Stimulated activated CD8-positive, alpha-beta memory T cell treated with anti-CD3 and anti-CD28 coated beads, Interleukin-4, amount 100 ng/mL, for 48 hours (primary cell): ENCODE data around the gene BLID.

Source experiments
- DNase-seq: peaks from one replicate; pipeline ENCODE4 v3.0.0-alpha.2; 2020

BLID gene

DNA sequence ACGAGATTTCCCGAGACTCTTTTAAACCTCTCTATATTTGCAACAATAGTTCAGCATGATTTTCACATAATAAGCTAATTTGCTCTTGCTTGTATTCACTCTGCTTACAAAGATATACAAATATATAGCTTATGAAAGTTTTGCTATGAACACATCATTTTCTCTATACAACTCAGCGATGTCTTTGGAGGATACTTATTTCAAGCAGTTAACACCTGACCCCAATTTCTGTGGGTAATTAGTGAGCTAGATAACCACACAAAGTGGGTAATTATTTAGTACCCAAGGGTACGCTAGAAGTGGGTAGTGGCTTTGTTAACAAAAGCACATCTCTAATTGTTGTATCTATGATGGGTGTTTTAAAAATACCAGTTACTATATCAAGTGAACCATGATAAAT is 12.3 kb downstream of the BLID start:
- DNase-seq = no peak

GRCh38 chr11:122103321-122103720 is 12.7 kb downstream of the BLID start:
- no peak for DNase-seq

GRCh38 chr11:122102426-122102825 is 13.6 kb downstream of the BLID start:
- no peak for DNase-seq

GRCh38 chr11:122101625-122102291 is 14.3 kb downstream of the BLID start:
- DNase-seq = no peak

DNA sequence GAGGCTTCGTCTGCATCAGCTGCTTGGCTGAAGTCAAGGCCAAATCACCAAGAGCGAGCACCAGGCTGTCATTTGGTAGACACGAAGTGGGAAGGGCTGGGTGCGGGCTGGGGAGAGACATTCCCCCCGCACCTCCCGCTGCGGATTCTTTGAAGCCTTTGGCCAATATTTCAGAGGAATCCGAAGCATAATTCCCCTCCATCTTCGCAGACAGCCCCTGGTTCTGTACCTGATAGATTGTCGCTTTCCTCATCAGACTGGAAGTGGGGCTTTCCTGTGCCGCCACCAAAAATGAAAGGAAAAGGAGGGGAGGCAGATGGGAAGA is 15.3 kb downstream of the BLID start:
- DNase-seq = no peak

DNA sequence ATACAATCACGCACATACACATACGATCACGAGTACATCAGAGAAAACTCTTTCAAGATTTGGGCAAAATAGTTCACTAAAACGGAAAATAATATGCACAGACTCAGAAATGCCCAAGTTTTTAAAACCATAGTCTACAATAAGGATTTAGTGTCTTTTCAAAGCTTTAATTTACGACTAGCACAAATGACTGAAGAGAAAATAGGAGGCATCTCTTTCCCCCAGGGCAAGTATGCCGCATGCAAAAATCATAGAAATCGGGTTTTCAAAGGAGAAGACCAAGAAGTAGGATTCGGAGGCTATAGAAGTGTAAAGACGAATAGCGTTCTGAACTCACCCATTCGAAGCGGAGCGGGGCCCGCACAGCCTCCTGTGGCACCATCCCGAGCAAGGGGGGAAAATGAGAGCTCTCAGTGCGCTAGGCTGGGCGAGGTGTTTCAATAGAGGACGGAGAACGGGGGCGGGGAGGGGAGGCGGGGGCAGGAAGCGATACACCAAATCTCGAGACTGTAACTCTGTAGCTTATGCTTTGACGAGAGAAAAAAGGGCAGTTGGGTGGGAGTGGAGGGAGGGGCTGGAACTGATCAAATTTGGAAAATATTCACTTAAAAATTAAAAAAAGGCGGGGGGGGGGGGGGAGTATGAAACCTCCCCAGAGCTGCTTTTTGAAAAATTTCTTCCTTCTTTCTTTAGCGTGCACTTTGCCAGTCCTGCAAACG is 15.8 kb downstream of the BLID start:
- no peak for DNase-seq

DNA sequence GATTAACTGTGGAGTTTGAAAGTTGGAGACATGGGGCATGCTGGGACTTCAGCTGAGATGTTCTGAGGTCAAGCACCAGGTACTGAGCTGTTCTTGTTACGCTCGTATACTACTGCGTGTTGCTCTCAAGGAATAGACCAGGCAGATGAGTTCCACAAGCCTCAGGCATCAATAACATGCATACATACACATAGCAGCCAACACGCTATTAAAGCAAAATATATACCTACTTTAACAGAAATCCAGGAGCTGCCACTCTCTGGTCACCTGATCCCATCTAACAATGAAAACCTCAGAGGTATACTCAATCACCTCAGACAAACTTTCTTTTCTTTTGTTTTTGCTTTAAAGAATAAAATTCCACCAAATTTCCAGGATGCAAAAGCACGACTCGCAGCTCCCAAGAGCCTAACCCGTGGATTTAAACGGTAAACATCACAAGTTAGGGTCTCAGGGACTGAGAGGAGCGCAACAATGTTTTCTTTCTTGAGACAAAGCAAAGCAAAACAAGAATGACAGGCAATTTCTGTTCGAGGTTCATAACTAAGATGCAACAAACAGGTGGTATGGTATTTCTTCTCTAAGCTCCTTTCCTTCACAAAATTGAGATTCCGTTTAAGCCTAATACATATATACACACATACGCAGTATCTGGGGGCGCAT is 16.5 kb downstream of the BLID start:
- no peak for DNase-seq

DNA sequence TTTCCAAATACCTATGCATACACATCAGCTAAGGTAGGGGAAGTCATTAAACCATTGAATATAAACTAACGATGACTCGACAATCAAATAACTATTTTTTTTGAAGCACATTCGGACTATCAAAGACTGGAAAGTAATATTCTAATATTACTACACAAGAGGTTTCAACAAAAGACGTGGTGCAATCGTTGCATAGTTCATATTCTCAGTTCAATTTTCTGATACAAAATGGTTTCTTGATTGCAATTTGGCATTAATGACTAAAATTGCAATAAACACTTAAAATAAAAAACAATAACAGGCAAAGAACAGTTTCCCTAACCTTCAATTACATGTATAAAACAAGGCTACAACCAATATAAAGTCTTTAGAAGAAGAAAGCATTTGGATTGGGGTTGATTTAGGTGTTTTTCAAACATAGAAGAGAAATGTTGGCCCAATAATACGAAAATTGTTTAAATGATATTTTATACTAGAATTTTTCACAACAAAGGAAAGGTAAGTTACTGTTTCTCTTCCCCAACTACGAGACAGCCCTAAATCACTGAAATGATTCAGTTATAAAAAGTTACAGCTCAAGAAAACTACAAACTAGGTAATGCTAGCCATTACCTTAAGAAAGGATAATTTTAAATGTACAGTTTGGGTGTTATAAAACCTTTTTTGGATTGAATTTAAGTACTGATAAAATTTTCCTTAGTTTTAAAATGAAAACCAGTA is 17.6 kb downstream of the BLID start:
- no peak for DNase-seq

DNA sequence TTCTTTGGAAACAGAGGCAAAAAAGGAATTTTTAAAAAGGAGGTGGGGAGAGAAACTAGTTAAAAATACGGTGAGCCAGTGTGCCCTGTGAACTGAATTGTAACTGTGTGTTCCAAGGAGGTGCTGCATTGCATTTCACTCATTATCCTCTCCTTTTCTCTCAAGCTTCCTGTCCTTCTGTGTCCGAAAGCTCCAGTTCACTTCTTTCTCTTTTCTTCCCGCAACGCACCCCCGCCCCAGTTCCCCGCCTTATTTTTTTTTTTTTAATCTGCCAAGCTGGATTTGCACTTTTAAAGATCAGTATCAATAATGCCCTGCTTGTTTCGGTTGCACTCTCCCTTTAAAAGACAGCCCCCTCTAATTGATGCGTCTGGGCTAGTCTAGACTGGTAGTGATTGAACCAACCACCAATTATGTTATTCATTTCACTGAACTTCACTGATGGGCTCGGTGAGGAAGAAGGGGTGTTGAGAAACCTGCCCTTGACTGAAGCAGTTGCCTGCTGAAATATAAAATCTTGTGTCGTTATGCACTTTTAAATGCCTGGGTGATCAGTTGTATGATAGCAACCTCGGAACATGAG is 18.5 kb downstream of the BLID start:
- DNase-seq = no peak

DNA sequence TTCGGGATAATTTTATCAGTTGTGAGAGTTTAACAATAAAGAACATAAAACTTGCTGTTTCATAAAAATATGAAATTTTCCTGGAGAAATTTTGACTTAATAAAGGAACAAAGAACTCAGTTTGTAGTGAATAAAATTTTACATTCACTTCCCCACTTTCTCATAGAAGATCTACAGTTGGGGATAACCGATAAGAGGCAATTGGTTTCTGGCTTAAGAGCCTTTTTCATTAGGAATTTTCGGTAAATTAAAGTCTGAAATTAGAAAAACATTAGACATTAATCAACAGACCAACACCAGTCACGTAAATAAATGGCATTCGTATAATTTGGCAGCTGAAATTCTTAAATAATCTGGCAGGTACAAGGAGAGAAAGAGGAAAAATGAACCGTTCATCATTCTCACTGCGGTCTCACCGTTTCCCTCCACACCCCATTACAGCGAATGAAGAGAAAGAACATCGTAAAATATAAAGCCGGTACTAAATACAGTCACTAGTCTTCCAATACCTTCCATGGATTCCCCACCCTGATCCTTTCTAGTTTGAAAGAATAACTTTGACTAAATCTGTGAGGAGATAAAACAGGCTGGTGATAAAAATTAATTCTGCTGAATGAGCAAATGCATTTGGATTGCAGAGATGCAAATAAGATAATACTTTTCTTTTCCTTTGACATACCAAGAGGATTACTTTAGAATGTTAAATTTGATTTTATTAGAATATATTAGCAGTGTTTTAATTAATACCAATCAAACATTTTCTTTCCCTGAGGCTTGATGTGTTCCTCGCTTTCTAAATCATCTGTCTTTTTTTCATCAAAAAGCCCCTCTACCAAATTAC is 19.5 kb downstream of the BLID start:
- no peak for DNase-seq

- no peak for DNase-seq
These were observed 20.2 kb downstream of the BLID start for GRCh38 chr11:122095681-122096262.

- no peak for DNase-seq
These were observed 21.2 kb downstream of the BLID start for GRCh38 chr11:122094836-122095235.

DNA sequence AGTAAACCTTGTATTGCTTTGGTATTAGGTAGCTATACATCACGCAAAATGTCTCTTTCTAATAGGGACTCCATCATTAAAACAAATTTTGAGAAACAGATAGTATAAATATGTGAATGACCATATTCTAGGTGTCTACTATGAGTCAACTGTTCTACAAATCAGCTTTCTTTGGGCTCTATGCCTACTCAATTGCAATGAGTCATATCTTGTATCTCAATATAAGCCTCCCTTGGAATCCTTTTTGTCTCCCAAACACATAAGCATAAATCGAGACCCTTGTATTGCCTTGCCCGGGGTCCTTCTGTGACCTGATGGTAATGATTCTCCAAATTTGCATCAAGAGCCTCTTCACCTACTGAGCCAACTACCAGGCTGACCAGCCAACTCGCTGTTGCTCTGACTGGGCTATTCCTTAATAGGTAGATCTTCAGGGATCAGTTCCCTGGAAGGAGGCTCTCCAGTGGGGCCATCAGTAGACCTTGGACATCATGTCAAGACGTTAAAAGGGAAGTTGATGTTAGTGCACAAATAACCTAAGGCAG is 22.2 kb downstream of the BLID start:
- DNase-seq = no peak

DNA sequence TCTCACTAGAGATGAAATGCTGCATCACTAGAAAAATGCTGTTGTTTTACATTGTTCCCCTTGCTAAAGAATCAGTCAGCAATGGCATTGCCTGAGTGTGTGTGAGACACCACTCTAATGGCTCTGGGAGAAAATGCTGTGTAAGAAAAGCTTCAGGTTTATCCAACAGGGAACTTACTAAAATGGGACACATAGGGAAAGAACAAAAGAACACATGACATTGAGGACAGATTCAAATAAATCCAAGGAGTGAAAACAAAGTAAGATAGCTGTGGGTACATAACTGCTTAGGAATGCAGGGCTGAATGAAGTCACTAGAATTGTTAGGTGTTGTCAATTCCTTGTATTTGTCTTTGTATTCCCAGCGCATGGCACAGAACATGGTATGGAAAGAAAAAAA is 24.2 kb downstream of the BLID start:
- no peak for DNase-seq

DNA sequence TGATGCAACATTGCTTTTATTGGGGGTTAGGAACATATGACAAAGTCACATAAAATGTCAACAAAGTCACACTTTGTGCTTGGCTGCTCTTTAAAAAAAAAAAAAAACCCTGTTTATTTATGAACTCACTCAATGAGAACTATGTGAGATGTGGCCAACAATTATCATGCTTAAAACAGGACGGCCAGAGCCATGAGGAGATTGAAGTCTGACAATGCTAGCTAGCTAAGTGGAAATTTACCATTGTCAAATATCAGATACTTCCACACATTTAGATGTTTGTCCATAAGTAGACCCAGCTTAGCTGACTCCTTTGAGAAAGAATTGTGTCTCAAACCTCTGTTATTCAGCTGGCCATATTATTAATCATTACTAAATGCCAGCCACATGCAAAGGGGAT is 26.9 kb downstream of the BLID start:
- no peak for DNase-seq

DNA sequence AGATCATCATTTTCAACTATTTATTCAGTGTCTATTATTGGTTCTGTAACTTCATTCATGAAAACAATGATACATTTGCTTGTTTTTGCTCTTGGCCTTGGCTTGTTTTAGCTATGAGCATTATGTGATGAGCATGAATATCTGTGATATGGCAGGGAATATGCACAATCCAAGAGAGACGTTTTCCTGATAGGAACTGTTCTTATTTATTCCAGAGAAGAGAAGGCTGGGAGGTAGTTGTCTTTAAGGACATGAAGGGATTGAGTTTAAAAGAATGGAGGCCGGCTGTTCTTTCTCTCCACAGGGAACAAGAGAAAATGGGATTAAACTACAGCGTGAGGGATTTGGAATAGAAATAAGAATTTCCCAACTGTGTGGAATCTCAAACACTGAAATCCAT is 30.3 kb downstream of the BLID start:
- DNase-seq = no peak

DNA sequence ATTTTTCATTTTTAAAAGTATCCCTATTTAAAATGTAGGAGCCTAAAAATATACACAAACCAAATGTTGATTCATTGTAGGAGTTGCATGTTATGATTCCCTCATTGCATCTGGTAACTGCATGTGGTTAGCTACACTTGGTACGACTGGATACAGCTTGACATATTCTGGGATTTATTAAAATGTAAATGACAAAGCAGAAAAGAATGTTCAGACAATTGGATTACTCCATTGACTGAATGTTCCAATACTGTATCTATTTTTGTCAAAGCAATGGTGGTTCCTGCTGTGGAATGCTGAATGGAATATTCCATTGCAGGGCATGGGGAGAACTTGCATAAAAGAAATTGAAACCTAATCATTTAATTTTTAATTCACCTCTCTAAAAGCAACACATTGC is 30.8 kb downstream of the BLID start:
- DNase-seq = no peak

GRCh38 chr11:122082205-122082604 is 33.8 kb downstream of the BLID start:
- DNase-seq = no peak

GRCh38 chr11:122081073-122081472 is 34.9 kb downstream of the BLID start:
- DNase-seq = no peak

- DNase-seq = no peak
These were observed 38.6 kb downstream of the BLID start for GRCh38 chr11:122077459-122077858.

DNA sequence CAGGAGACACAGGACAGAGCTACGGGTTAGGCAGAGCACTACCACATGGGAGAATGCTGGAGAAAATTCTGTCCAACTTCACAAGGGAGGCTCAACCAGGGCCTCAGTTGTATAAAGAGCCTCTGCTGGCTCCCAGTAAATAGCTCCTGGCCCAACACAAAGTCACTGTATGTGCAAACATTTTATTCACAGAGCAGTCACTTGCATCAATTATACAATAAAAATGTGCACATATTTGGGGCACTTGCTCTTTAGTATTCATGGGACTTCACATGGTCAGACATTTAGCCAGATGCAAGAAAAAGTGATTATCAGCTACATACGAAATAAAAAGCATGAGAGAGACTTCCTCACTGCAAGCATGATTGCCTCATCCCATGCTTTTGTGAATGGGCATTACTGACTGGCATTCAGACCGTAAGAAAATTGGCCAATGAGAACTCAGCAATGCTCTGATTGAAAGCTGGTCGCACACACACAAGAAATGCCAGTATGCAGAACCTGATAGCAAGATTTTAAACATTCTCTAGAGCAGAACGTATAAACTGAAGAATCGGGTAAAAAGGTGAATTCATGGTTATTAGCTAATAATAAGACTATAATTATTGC is 39.4 kb downstream of the BLID start:
- no peak for DNase-seq
